Endothelial cell (in vitro differentiated cells): Measurements from ENCODE around the gene ANKRD27. TPM values are rescaled to one million over a fixed set of nuclear protein-coding genes. Genes with fewer than 3 reads are reported as not detected.
A peak's percentile ranks its signal among the peaks of the same experiment; 100 is the strongest.
"Not testable (repeated sequence)": the region's sequence is repeated elsewhere in the genome, so short reads cannot be mapped to it uniquely, and the experiment has no call there.

ENCODE experiments used
- DNase-seq: peaks from one replicate; pipeline ENCODE4 v3.0.0; 2021; ENCODE audit warnings: low spot score
- H3K27ac Mint-ChIP-seq: one replicate; pipeline ENCODE4 v1.8.0; 2021; ENCODE audit warnings: mixed read lengths, inconsistent platforms; ENCODE audit not compliant: unreplicated experiment
- H3K27me3 Mint-ChIP-seq: one replicate; pipeline ENCODE4 v1.8.0; 2021; ENCODE audit warnings: mild to moderate bottlenecking, moderate library complexity, mixed read lengths, inconsistent platforms; ENCODE audit not compliant: unreplicated experiment
- H3K36me3 Mint-ChIP-seq: one replicate; pipeline ENCODE4 v1.8.0; 2021; ENCODE audit warnings: mild to moderate bottlenecking, low read depth, mixed read lengths, inconsistent platforms; ENCODE audit not compliant: unreplicated experiment
- H3K4me1 Mint-ChIP-seq: one replicate; pipeline ENCODE4 v1.8.0; 2021; ENCODE audit warnings: mild to moderate bottlenecking, mixed read lengths, inconsistent platforms; ENCODE audit not compliant: unreplicated experiment
- H3K4me3 Mint-ChIP-seq: one replicate; pipeline ENCODE4 v1.8.0; 2021; ENCODE audit warnings: mild to moderate bottlenecking, mixed read lengths, inconsistent platforms; ENCODE audit not compliant: unreplicated experiment
- H3K9me3 Mint-ChIP-seq: one replicate; pipeline ENCODE4 v1.8.0; 2021; ENCODE audit warnings: mixed read lengths, inconsistent platforms; ENCODE audit not compliant: unreplicated experiment
- CTCF ChIP-seq: fragments of 200-600 bp; sonication (generic); IDR thresholded peaks from one replicate; pipeline ENCODE4 v1.5.0; 2021; ENCODE audit warnings: antibody characterized with exemption; ENCODE audit not compliant: unreplicated experiment
- total RNA-seq: library from RNA; stranded (reverse); fragmentation: NEBNext Ultra II Directional; extraction: Animal tissue kit (Norgen Biotek cat#: 25700); gene quantifications from one replicate; pipeline ENCODE4 v1.2.1, GENCODE V29; 2021; ENCODE audit not compliant: unreplicated experiment

ANKRD27 gene
- total RNA-seq, 1 donor from 2014 or later: 20.8 TPM

- no peak for TF ChIP-seq CTCF
- Mint-ChIP-seq H3K9me3 (no peaks in the 10 kb centered on the region), H3K36me3 (peaks cover 10% of the 10 kb centered on the region), H3K27me3 (no peaks in the 10 kb centered on the region), H3K4me1 (peaks cover 3% of the 10 kb centered on the region), H3K4me3 (peak within 1 kb of the TSS; percentile 92), H3K27ac (no peak within 1 kb of the TSS)
- DNase-seq: peak; percentile 97
Observed at GRCh38 chr19:32580901-32581704, 93.9 kb downstream of the ANKRD27 start, which contains the start of gene PDCD5. TSS of gene PDCD5 (plus strand) at chr19:32581190. CDS start at chr19:32581262, 72 bp downstream.

- Mint-ChIP-seq H3K27ac (no peak overlapping the region), H3K9me3 (no peaks in the 10 kb centered on the region), H3K4me1 (peaks cover 3% of the 10 kb centered on the region), H3K27me3 (no peaks in the 10 kb centered on the region), H3K4me3 (peak overlapping the region; percentile 92), H3K36me3 (peaks cover 7% of the 10 kb centered on the region)
- no peak for TF ChIP-seq CTCF
- no peak for DNase-seq
Observed at GRCh38 chr19:32580353-32580900, 94.6 kb downstream of the ANKRD27 start.

GRCh38 chr19:32576790-32577189 is 98.2 kb downstream of the ANKRD27 start:
- no peak for TF ChIP-seq CTCF
- H3K27ac Mint-ChIP-seq: no peak overlapping the region
- no peak for DNase-seq
- peaks cover 2% of the 10 kb centered on the region for H3K27me3 Mint-ChIP-seq
- no peaks in the 10 kb centered on the region for H3K9me3 Mint-ChIP-seq
- no peaks in the 10 kb centered on the region for H3K36me3 Mint-ChIP-seq
- no peak overlapping the region for H3K4me3 Mint-ChIP-seq
- no peaks in the 10 kb centered on the region for H3K4me1 Mint-ChIP-seq

- no peak for TF ChIP-seq CTCF
- DNase-seq: no peak
- no peak overlapping the region for H3K27ac Mint-ChIP-seq
- no peaks in the 10 kb centered on the region for H3K4me1 Mint-ChIP-seq
- no peak overlapping the region for H3K4me3 Mint-ChIP-seq
- H3K9me3 Mint-ChIP-seq: no peaks in the 10 kb centered on the region
- peaks cover 5% of the 10 kb centered on the region for H3K27me3 Mint-ChIP-seq
- no peaks in the 10 kb centered on the region for H3K36me3 Mint-ChIP-seq
Observed at GRCh38 chr19:32573492-32573794, 101.5 kb downstream of the ANKRD27 start.

- DNase-seq, H3K4me1 Mint-ChIP-seq, H3K36me3 Mint-ChIP-seq, H3K27ac Mint-ChIP-seq, H3K9me3 Mint-ChIP-seq, H3K4me3 Mint-ChIP-seq, H3K27me3 Mint-ChIP-seq: not testable (repeated sequence)
Observed at GRCh38 chr19:32572700-32573491, 102.1 kb downstream of the ANKRD27 start.

GRCh38 chr19:32571471-32572075 is 103.4 kb downstream of the ANKRD27 start:
- not testable (repeated sequence) for DNase-seq, H3K27ac Mint-ChIP-seq, H3K36me3 Mint-ChIP-seq, H3K4me3 Mint-ChIP-seq, H3K9me3 Mint-ChIP-seq, H3K4me1 Mint-ChIP-seq, H3K27me3 Mint-ChIP-seq
